ENCODE results near the gene PGM2L1.
"Not testable (repeated sequence)": the region's sequence is repeated elsewhere in the genome, so short reads cannot be mapped to it uniquely, and the experiment has no call there.

The PGM2L1 gene

DNA sequence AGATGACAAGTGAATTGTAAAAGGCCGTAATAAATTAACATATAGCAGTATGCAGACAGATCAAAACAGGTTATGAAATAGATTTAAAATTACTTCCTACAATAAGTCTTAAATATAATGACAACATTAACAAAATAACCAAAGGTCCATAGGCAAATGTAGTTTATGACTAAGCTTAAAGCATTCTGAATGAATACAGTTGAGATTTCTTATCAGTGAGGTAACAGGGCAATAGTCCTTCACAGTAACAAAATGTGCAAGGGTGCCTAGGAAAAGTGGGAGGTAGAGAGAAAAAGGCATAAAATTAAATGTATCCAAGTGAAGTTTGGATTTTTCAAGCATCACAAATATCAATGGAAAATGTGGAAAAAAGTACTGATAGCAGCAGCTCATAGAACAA lies 65.9 kb downstream of the PGM2L1 start:
- DNase-seq, result no peak

DNA sequence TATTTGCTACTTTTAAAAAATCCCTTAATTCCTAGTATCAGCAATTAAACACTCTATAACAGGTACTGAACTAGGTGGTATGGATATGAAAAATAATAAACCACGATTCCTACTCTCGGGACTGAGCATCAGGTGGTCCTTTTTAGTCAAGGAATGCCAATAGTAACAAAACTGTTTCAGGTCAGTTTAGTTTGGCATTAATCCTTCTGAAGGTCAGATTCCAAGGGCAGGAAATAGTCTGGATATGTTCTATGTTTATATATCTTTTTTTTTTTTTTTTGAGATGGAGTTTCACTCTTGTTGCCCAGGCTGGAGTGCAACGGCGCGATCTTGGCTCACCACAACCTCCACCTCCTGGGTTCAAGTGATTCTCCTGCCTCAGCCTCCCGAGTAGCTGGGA lies 67.2 kb downstream of the PGM2L1 start:
- DNase-seq, result not testable (repeated sequence)

DNA sequence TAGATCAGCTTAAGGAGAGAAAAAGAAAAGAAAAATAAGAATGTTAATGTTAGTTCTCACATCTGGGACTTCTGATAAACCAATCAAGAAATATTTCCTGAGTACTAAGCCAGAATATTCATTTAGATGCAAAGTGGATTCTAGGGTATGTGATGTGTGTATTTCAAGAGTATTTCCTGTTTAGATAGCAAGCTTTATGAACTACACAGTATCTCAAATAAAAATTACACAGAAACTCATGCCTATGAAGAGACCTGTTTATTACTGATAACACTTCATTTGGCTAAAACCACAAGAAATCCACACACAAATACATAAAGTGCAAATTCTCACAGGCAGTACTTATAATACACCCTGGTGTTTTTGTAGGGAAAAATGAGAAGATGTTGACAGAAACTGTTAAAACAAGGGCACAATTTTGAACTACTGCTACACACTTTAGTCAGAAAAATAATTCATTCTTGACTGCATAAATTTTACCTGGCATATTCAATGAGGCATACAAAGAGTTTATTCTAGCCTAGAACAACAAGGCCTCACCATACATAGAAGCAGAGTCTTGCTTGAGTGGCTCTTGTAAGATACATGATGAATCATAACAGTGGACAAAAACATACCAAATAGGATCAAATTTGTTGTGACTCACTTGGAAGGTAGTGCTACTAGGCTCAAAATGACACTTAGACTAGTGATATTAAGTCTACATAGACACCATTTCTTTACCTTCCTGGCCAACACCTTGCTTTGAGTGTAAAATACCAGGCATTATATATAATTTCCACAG lies 68.0 kb downstream of the PGM2L1 start:
- DNase-seq, result no peak

DNA sequence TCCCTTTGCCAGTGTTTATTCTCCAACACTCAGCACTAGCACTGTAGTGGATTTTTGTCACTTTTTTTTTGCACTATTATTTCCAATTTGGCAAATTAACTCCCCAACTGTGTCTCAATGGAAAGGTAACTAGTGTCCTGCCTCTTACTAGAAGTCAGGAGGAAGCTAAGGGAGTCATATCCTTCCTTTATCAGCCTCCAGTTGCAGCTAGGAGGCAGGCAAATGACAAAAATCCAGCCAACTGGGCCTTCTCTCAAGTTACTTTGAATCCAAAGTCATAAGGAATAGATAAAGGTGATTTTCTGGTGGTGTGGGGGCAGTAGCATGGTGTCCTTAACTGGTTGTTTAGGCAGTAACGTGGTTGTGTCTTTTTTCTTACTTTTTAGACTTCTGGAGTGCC lies 71.2 kb downstream of the PGM2L1 start:
- no peak for DNase-seq

DNA sequence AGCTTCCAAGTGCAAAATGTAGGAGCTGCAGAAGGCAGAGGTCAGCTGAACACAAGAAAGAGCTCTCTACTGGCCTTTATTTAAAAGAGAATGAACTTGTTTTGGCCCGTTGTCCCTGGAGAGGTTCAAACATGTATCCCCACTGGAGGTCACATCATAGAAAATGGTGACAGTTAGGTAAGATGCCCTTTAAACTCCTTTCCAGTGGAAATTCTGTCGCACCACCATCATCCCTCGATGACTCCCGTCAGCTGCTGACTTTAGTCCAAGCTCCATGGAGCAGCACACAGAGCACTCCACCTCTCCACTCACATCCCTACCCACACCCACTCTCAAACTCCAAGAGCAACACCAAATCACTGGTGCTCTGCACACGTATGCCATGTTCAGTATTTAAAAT lies 71.6 kb downstream of the PGM2L1 start:
- no peak for DNase-seq

DNA sequence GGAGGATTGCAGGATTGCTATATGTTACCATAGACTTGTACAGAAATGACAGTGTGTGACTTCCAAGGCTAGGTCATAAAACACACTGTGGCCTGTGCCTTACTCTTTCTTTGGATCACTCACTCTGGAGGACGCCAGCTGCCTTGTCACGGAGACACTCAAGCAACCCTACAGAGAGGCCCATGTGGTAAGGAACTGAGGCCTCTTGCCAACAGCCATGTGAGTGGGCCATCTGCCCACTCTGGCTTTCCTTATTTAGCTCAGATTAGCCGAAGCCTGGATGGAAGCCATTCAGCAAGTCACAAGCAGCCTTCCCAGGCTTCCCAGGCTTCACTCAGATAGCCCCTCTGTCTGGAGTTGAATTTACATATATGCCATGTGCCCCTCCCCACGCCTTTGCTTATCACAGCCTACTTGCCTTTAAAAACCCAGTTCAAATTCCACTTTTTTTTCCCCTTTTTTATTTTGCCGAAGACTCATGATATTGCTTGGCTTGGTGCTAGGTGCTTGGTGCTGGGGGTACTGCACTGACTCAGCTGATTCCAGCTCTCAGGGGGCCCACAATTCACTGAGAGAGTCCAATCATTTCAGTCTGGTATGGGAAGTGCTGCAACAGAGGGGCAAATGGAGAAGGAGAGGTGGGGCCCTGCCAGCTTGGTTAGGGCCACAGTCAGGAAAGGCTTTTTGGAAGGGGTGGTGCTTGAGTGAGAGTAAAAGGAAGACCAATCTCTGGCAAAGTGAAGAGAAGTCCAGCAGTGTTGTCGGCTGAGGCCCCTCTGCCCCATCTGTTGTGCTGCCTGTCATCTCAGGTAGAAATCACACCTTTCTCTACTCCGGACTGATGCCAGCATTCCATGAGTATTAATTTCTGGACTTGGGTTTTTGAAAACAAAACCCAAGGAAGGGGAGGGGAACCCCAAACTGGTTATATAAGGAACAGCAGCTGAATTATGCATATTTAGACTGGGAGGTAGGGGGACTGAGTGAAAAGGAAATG lies 72.3 kb downstream of the PGM2L1 start:
- no peak for DNase-seq

DNA sequence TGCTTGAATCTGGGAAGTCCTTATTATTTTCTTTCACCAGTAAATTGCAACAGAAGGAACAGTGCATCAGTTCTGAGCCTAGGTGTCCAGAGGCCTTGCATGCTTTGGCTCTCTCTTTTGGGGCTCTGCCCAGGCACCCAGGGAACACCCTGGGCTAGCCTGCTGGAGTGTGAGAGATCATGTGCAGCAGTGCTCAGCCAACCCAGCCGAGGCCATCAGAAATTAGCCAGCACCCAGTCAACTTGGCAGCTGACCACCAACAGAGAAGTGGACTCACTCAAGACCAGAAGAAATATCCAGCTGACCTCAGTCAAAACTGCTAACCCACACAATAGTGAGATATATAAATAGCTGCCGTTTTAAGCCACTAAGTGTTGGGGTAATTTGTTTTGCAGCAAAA lies 75.6 kb downstream of the PGM2L1 start:
- DNase-seq, result no peak

DNA sequence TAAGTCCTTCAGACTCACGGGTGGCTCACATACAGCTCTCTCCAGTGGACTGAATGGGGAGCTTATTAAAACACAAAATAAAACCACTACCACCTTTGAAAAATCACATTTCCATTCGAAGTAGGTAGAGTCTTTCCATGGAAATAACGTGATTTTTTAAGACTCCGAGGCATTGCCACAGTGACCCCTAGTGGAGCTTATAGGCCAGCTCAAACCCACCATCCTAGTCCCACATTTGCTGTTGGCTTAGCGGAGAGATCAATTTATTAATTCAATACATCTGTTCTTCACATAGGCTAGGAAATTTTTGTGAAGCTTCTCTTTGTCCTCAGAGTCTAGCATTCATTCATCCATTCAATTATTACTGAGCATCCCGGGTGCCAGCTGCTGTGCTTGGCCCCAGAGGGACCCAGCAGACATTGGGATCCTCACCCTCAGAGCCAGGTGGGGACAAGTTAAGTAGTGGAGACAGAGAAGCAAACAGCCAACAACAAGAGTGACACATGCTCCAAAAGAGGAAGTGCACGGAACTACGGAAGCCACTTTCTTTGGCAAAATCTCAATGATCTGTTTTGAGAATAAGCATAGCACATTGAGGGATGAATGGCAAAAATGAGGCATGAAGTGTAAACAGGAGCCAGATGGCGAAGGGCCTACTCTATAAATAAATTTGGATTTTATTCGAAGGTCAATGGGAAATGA lies 76.6 kb downstream of the PGM2L1 start:
- DNase-seq, result peak; percentile 23

DNA sequence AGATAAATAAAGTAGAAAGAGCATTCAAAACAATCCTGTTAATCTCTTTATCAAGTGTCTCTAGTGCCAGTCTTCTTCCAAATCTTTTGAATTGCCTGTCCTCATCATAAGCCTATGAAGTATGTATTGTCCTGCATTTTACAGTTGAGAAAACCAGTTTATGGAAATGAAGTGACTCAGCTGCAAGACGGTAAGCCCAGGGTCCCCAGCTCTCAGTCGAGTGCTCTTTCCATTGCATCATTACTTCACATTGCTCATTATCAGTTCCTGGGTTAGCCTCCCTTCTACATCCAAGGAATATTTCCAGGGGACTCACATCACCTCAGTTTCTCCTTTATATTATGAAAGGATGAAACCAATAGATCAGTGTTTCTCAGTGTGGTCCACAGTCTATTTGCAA lies 77.7 kb downstream of the PGM2L1 start:
- no peak for DNase-seq

DNA sequence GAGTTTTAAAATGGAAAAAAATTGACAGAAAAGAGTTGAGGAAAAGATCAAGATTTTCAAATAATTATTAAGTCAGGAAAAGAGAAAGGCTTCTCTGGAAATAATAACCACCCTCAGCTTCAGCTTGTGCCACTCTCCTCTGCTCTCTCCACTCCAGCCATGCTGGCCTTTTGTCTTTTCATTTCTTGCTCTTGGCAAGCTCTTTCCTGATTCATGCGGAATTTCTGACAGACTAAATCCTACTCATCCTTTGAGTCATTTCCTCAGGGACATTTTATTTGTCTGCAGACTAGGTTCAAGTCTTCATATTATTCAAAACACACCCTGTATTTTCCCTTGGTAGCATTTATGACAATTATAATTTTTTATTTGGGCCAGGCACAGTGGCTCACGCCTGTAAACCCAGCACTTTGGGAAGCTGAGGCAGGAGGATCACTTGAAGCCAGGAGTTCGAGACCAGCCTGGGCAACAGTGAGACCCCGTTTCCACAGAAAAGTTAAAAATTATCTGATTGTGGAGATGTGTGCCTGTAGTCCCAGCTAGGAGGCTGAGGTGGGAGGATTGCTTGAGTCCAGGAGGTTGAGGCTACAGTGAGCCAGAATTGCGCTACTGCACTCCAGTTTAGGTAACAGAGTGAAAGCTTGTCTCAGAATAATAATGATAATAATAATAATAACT lies 79.0 kb downstream of the PGM2L1 start:
- DNase-seq, result no peak

DNA sequence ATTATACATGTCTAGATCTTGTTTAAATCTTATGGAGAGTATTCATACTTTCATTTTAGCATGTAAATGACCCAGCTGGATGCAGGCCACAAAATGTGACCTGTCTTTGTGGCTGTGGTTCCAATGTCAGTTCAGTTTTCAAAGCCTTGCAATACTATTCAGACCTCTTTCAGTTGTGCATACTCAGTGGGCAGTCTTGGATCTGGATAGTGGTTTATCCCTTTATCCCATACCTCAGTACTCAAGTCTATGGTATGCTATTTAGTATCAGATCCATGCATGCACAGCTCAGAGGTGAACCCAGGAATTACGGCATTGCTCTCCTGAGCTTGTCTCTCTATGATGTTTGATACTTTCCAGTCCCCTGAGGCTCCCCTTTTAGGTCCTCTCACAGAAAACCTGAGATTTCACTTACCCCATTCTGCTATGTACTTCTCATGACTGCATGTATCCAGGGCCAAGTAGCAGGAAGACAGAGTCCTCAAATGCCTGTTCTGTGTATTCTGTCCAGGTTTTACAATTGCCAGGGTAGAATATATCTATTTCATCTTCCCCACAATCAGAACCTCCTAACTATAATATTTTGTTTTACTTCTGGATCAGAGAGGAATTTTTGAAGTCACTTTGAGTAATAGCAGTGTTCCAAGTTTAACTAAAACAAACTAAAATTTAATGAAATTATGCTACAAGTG lies 79.8 kb downstream of the PGM2L1 start:
- DNase-seq, result no peak

DNA sequence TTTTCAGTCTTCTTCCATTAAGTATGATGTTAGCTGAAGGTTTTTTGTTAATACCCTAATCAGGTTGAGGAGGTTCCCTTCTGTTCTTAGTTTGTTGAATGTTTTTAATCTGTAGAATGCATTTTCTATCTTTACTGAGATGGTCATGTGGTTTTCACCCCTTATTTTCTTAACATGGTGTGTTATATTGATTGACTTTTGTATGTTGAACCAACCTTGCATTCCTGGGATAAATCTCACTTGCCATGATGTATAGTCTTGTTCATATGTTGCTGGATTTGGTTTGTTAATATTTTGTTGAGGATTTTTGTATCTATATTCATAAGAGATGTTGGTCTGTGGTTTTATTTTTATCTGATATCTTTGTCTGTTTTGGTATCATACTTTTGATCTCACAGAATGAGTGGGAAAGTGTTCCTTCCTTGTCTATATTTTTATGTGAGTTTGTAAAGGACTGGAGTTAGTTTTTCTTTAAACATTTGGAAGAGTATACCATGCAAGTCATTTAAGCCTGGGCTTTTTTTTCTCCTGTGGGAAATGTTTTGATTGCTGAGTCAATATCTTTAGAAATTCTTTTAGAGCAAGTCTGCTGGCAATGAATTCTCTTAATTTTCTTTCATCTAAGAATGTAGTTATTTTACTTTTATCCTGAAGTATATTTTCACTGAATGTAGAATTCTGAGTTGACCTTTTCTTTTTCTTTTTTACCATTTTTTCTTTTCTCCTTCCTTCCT lies 81.3 kb downstream of the PGM2L1 start:
- DNase-seq, result no peak

DNA sequence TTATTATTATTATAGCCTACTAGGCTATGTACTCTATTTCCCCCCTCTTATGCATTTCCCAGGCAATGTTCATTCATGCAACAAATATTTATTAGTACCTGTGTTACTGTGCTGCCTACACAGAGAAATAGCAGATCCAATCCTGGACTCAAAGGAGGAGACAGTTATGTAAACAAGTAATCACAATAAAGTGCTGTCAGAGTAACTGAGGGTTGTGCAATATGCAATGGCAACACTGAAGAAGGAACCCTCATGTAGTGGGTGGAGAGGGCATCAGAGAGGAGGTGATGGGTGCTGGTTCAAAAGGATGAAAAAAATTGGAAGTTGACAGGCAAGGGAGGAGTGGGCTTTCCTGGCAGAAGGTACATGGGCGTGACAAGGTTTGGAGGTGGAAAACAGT lies 85.9 kb downstream of the PGM2L1 start:
- no peak for DNase-seq

DNA sequence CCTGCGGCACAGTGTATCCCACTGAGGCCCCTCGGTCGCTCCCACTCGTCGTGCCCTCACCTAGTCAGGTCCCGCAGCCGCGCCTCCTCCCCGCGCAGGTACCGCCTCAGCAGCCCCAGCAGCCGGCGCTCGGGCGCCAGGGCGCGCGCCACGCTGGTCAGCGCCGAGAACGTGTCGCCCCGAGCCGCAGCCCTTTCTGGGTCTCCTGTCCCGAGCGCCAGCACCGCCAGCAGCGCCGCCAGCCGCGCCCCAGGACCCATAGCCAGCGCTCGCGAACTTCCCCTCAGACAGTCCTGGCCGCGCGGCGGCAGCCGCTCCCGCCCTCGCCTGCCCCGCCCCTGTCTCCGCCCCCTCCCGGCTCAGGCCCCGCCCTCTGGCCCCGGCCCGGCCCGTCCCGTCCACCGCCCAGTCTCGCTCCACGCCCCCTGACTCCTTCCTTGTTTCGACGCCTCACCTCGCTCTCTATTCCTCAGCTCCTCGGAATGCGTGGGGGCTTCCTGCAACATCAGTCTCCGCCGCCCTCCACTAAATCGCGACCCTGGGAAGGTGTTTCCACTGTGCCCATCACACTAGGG lies 86.8 kb downstream of the PGM2L1 start, which contains the start of gene P4HA3:
TSS of gene P4HA3 (minus strand) at position 289 of the 575 bp plus-strand sequence. CDS start at position 260, 29 bp downstream.
- peak; percentile 58 for DNase-seq

DNA sequence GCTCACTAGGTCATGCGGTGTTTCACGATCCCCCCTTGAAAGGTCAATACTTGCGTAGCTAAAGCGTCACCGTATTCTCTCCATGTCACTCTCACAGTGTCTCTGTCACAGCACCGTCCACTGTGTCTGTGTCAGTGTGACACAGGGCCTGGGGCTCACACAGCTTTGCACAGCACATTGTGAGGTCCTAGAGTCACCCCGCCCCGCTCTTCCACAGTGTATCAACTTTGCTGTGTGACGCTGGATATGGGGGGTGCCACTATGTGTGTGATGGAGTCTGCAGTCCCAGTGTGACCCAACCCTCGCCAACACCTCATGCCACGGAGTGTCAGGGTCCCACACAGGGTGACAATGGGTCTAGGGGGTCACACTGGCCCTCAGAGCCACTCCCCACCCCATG lies 87.4 kb downstream of the PGM2L1 start:
- DNase-seq, result no peak

DNA sequence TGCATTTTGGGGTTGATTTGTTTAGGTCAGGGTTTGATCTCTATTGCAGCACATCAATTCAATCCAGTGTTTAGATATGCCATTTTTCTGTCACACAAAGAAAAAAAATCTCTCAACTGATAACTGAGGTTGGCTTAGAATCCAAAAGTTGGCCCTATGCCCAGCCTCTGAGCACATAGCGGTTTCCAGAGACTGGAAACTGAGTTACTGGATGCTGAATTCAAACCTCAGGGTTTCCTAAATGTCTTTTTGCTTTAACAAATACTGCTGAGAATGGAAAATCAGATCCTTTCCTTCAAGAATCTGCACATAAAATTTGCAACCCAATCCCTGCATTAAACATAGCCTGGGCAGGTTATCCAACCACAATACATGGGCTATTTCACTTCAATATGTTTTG lies 90.8 kb downstream of the PGM2L1 start:
- no peak for DNase-seq

DNA sequence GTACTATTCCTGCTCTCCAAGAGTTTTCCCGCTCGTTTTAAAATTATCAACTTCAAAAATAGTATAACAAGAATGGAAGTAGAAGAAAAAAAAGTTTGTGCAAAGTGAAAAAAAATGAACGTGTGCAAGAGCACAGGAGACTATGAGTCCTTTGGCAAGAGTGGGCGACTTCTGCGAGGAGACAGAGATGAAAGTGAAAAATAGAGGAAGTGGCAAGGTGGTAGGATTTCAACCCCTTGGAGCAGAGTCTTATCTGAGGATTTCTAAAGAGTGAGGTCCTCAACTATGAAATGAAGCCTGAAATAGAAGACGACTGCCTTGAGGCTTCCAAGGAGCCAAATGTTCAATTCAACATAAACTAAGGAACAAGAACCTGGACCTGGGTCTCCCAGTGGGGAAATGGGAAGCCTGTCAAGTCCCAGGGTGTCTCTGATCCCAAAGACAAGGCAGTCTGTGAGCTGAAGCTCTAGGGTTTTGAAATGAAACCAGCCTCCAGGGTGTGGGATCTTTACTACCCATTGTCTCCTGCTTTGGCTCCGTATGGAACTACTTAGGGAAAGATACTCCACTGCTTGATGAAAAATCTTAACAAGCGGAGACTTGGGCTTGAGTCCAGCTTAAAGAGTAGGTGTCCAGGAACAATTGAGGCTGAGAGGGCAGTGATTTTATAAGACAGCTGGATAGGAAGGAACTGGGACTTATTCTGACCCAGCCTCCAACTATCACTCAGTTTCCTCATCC lies 91.6 kb downstream of the PGM2L1 start:
- no peak for DNase-seq

DNA sequence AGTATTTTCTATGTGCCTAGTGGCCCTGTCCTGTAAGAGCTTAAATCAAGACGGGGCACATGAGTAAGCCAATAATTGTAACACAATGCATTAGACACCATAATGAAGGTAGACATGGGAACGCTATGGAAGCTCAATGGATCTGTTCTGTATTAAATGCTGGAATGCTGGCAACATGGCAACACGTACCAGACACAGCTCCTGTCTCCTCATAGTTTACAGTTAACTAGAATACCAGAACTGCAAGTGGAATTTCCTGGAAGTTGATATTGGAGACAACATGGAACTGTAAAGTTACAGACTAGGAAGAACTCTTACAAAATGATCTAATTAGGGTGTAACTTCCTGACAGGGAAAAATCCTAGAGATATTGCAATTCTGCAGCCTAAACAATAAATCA lies 99.2 kb downstream of the PGM2L1 start:
- DNase-seq, result no peak

DNA sequence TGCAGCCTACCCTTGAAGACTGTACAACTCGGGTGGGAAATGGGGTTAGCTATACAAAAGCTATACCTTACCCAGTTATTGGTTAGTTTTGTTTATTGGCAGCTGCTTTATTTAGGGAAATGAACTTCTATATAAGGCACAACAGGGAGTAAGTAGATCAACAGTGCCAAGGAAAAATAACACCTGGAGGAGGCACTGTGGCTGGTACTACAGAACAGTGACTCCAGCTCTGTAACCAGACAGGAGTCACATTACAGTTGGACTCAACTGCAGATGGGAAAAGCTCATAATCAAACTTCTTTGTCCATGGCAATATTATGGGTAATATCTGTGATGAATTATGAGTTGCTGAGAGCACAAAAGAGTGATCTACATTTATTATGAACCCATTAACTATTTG lies 100.7 kb downstream of the PGM2L1 start:
- no peak for DNase-seq

DNA sequence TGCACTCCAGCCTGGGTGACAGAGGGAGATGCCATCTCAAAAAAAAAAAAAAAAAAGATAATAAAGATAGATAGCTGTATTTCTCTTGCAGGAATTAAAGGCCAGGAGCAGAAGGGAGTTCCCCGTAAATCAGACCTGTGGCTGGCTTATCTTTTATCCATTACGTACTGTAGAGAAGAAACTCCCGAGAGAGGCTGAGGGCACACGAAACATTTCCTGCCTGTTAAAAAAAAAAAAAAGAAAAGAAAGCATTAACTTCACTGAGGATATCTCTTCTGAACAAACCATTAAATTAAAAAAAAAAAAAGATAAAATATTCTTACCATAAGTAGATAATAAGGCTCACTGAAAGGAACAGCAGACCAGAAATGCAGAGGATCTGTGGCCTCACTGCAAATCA lies 109.3 kb downstream of the PGM2L1 start:
- no peak for DNase-seq
